Stimulated activated CD8-positive, alpha-beta memory T cell treated with anti-CD3 and anti-CD28 coated beads, Interleukin-4, amount 100 ng/mL, for 1 hour (primary cell): ENCODE results near the gene TPTE.
"Not testable (repeated sequence)": the region's sequence is repeated elsewhere in the genome, so short reads cannot be mapped to it uniquely, and the experiment has no call there.

Experiments used
- DNase-seq, 2 donors: peaks; one replicate each; pipeline ENCODE4 v3.0.0-alpha.2; 2020; ENCODE audit warnings: low read depth in 2 of 2, low spot score in 1 of 2

The TPTE gene

DNA sequence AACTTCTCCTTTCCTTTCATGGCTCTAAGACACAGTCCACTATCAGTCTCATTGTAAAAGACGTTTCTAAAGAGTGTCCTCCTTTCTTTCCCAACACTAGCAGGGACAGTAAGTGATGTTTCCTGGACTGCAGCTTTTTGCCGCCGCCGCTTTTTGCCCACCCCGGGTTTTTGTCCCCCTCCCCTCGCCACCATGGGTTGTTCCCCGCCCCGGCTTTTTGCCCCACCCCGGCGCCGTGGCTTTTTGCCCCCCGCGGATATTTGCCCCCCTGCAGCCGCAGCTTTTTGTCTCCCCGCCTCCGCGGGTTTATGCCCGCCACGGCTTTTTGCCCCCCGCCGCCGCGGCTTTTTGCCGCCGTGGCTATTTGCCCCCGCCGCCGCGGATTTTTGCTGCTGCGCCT, 95.2 kb downstream of the TPTE start:
- DNase-seq = no peak

DNA sequence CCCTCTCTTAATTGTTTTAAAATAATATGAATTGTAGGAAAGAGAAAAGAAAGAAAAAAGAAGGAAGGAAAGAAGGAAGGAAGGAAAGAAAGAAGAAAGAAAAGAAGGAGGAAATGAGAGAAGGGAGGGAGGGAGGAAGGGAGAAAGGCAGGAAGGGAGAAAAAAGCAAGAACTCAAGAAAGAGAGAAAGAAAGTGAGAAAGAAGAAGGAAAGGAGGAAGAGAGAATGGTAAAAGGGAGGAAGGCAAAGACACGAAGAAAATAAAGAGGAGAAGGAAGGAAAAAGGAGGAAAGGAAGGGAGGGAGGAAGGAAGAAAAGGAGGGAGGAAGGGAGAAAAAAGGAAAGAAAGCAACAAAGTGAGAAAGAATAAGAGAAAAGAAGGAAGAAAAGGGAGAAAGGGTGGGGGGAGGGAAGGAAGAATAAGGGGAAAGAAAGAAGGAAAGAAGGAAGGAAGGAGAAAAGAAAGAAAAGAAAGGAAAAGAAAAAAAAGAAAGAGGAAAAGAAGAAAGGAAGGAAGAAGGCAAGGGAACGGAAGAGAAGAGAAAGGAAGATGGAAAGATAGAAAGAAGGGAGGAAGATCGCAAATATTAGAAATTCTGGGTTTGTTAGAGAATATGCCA, 95.9 kb downstream of the TPTE start:
- not testable (repeated sequence) for DNase-seq

GRCh38 chr21:10627316-10627863, 106.0 kb downstream of the TPTE start:
- DNase-seq = no peak

DNA sequence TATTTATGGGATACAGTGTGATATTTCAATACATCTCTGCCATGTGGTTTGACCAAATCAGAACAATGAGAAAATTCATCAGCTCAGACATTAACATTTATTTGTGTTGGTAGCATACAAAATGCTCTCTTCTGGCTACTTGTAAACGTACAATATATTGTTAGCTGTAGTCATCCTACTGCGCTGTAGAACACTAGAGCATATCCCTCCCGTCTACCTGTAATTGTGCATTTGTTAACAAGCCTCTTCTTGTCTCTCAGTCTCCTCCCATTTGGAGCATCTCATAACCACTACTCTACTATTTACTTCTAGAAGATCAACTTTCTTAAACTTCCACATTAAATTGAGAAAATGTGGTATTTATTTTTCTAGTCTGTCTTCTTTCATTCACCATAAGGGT, 107.9 kb downstream of the TPTE start:
- DNase-seq = not testable (repeated sequence)

DNA sequence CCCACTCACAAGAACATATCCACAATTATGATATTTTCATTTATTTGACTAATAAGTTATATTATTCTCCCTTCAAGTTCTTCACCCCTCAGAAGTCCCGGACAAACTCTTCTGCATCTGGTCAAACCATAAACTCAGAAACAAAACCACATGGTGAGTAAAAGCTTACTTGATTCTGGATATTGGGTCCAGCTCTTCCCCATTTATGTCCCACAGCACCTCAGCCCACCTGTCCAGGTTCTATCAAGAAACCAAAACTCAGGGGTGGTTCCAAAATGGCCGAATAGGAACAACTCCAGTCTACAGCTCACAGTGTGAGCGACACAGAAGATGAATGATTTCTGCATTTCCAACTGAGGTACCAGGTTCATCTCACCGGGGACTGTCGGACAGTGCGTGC, 109.4 kb downstream of the TPTE start:
- not testable (repeated sequence) for DNase-seq

- DNase-seq = not testable (repeated sequence)
Measured at GRCh38 chr21:10631316-10631715, 109.9 kb downstream of the TPTE start.

GRCh38 chr21:10638144-10638543, 116.8 kb downstream of the TPTE start:
- DNase-seq = not testable (repeated sequence)

DNA sequence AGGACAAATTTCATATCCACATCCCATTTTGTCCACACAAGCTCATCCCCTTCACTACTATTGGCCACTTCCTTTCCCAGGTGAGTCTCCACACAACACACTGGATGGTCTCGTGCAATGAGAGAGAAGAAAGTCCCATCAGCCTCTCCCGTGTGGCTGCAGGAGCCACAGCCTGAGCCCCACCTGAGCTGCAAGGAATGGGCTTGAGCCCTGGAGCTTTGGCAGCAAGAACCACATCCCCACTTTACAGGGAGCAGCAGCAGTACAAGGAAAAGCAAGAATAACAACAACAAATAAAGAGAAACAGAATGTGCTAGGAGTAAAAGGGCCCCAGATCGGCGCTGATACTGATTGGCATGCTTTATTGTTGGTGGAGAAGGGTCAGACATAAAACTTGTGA, 117.7 kb downstream of the TPTE start:
- no peak for DNase-seq

DNA sequence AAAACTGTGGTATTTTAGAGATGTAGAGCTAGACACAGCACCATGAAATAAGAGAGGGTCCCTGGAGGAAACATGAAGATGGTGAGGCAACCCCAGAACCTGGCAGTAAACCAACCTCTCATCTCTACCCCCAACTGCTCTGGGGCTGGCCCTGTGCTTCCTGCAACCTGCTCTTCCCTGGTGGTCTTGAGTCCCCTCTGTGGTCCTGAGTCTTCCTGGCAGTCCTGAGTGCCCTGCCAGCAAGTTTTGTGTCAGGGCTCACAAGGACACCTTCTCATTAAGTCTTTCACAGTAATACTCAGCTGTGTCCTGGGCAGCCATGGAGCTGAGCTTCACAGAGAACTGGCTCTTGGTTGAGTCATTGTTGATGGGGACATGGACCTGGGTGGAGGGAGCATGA, 118.4 kb downstream of the TPTE start:
- DNase-seq = not testable (repeated sequence)

- no peak for DNase-seq
Measured at GRCh38 chr21:10640446-10640845, 119.1 kb downstream of the TPTE start.

DNA sequence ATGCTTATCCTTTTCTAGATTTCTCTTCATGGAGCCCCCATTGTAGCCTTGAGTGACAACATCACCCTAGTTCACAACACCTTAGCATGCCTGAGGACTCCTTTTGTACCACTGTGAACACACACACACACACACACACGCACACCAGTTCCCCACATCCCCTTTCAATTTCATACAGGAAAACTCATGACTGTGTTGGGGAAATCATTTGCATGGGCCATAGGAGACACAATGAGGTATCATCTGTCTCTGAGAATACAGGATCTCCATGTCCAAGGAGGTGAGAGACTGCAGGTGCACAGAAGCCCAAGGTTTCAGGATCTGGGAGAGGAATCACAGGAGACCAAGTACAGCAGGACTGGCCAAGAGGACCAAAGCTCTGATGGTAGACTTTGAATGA, 119.7 kb downstream of the TPTE start:
- no peak for DNase-seq

- not testable (repeated sequence) for DNase-seq
Measured at GRCh38 chr21:10645667-10646066, 124.3 kb downstream of the TPTE start.

GRCh38 chr21:10649350-10650149, 128.2 kb downstream of the TPTE start:
- not testable (repeated sequence) for DNase-seq

DNA sequence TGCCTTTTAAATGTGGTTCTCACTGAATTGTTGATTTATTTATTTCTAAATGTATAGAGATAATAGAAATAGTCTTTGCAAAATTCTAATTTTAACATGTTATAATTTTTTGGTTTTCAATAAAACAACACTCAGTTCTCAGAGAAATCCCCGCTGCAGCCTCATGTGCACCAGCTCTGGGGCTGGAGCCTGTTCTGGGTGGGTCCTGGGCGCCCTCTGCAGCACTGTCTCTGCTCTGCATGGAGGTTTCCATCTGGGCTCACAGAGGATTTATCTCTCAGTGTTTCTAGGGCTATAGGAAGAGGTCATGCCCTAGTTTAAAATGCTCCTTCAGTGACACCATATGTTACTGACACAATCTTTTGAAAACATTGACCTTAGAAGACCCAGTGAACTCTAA, 128.9 kb downstream of the TPTE start:
- DNase-seq = not testable (repeated sequence)
